Stomach (tissue), 4 donors: ENCODE measurements around the gene RBMS3.

Experiments
- EP300 ChIP-seq: sonication (generic); formaldehyde crosslinking; IDR thresholded peaks from one replicate; pipeline ENCODE4 v1.6.1; 2017; ENCODE audit warnings: antibody characterized with exemption
- POLR2A ChIP-seq, 4 donors: fragments of 450-650 bp; IDR thresholded peaks; one replicate each; pipeline ENCODE4 v1.6.1; 2016; ENCODE audit warnings: antibody characterized with exemption in 4 of 4, control low read depth in 2 of 4, mild to moderate bottlenecking in 1 of 4, moderate library complexity in 1 of 4
- POLR2AphosphoS5 ChIP-seq, 3 donors: sonication (generic); formaldehyde crosslinking; IDR thresholded peaks; one replicate each; pipeline ENCODE4 v1.6.1; 2016; ENCODE audit warnings: antibody characterized with exemption in 3 of 3
- TF ChIP-seq, protein P1 (sequence below), 7 experiments: fragments of 450-650 bp in 4 of 7; fragments of 200-600 bp in 3 of 7; sonication (generic) in 3 of 7; IDR thresholded peaks; one replicate each; pipeline ENCODE4 v1.5.1; 2016 to 2019; ENCODE audit warnings: antibody characterized with exemption in 7 of 7, control low read depth in 2 of 7, mild to moderate bottlenecking in 1 of 7

DNA sequence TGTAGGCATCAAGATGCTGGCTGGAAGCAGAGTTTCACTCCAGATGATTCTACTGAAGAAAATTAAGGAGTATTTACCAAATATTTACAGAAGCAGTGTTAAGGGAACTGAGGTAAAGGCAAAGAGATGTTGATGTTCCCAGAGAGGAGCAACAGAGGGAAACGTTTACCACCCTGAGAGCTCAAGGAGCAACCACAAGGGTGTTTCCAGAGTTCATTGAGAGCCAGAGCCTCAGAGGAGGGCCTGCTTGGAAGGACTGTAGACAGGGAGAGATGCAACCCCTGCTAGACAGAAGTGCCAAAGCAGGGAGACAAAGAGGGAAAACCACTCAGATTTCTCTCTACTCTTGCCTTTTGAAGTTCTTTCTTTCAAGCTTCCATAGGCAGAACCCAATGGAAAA, 474.5 kb downstream of the RBMS3 start:
- TF ChIP-seq, protein P1, sequence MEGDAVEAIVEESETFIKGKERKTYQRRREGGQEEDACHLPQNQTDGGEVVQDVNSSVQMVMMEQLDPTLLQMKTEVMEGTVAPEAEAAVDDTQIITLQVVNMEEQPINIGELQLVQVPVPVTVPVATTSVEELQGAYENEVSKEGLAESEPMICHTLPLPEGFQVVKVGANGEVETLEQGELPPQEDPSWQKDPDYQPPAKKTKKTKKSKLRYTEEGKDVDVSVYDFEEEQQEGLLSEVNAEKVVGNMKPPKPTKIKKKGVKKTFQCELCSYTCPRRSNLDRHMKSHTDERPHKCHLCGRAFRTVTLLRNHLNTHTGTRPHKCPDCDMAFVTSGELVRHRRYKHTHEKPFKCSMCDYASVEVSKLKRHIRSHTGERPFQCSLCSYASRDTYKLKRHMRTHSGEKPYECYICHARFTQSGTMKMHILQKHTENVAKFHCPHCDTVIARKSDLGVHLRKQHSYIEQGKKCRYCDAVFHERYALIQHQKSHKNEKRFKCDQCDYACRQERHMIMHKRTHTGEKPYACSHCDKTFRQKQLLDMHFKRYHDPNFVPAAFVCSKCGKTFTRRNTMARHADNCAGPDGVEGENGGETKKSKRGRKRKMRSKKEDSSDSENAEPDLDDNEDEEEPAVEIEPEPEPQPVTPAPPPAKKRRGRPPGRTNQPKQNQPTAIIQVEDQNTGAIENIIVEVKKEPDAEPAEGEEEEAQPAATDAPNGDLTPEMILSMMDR (IDR thresholded peaks at IDR 0.05) = no peak
- no peak for TF ChIP-seq EP300
- TF ChIP-seq POLR2A (IDR thresholded peaks at IDR 0.05) = no peak
- no peak for TF ChIP-seq POLR2AphosphoS5 (IDR thresholded peaks at IDR 0.05)
